GM23338 (cell line): ENCODE data around the gene KIAA1217. TPM values are rescaled to one million over a fixed set of nuclear protein-coding genes. Genes with fewer than 3 reads are reported as not detected.

Experiments
- ATAC-seq: fragments of 200-7000 bp; cut with Tn5 transposase; 3 replicates; pipeline ENCODE4 v1.9.1; 2020
- DNase-seq: peaks from one replicate; pipeline ENCODE4 v3.0.0-alpha.2; 2015; ENCODE audit warnings: low spot score
- H2AFZ ChIP-seq: fragments of 200-600 bp; sonication (generic); 2 replicates; pipeline ENCODE4 v1.8.0; 2016; ENCODE audit warnings: antibody characterized with exemption, mild to moderate bottlenecking, moderate library complexity
- H3F3A ChIP-seq: fragments of 200-600 bp; sonication (generic); replicated peaks from 2 replicates; pipeline ENCODE4 v1.8.0; 2017; ENCODE audit warnings: antibody characterized with exemption, mixed run types, low read depth
- H3K27ac ChIP-seq: fragments of 200-600 bp; sonication (generic); 2 replicates; pipeline ENCODE4 v1.6.1; 2016; ENCODE audit warnings: low read depth
- H3K27me3 ChIP-seq: fragments of 200-600 bp; sonication (generic); 2 replicates; pipeline ENCODE4 v1.8.0; 2016; ENCODE audit warnings: mild to moderate bottlenecking, mixed run types, moderate library complexity; ENCODE audit not compliant: insufficient read depth
- H3K36me3 ChIP-seq: fragments of 200-600 bp; sonication (generic); 2 replicates; pipeline ENCODE4 v1.8.0; 2016; ENCODE audit warnings: mild to moderate bottlenecking; ENCODE audit not compliant: insufficient read depth
- H3K4me1 ChIP-seq: fragments of 200-600 bp; sonication (generic); 2 replicates; pipeline ENCODE4 v1.8.0; 2016; ENCODE audit warnings: mild to moderate bottlenecking, moderate library complexity; ENCODE audit not compliant: insufficient read depth
- H3K4me2 ChIP-seq: fragments of 200-600 bp; sonication (generic); 2 replicates; pipeline ENCODE4 v1.7.1; 2017; ENCODE audit warnings: mixed run types
- H3K4me3 ChIP-seq: fragments of 200-600 bp; sonication (generic); 2 replicates; pipeline ENCODE4 v1.6.1; 2016; ENCODE audit warnings: mixed run types
- H3K79me2 ChIP-seq: fragments of 200-600 bp; sonication (generic); replicated peaks from 2 replicates; pipeline ENCODE4 v1.8.0; 2017; ENCODE audit warnings: mild to moderate bottlenecking; ENCODE audit not compliant: insufficient read depth
- H3K9me2 ChIP-seq: fragments of 200-600 bp; sonication (generic); 2 replicates; pipeline ENCODE4 v1.8.0; 2017; ENCODE audit not compliant: insufficient read depth
- H4K20me1 ChIP-seq: fragments of 200-600 bp; sonication (generic); replicated peaks from 2 replicates; pipeline ENCODE4 v1.8.0; 2017; ENCODE audit warnings: mild to moderate bottlenecking; ENCODE audit not compliant: insufficient read depth
- H3K27ac Mint-ChIP-seq: 2 replicates; pipeline ENCODE4 v1.8.0; 2020; ENCODE audit warnings: inconsistent platforms, mild to moderate bottlenecking, moderate library complexity, mixed read lengths
- H3K27me3 Mint-ChIP-seq: 3 replicates; pipeline ENCODE4 v1.8.0; 2022; ENCODE audit warnings: low read depth, mild to moderate bottlenecking, moderate library complexity, mixed read lengths, inconsistent platforms; ENCODE audit not compliant: insufficient read depth, poor library complexity
- H3K36me3 Mint-ChIP-seq: 3 replicates; pipeline ENCODE4 v1.8.0; 2021; ENCODE audit warnings: low read depth, mild to moderate bottlenecking, inconsistent platforms, moderate library complexity, mixed read lengths
- H3K4me1 Mint-ChIP-seq: 3 replicates; pipeline ENCODE4 v1.8.0; 2020; ENCODE audit warnings: mild to moderate bottlenecking, inconsistent platforms, mixed read lengths
- H3K4me3 Mint-ChIP-seq: 3 replicates; pipeline ENCODE4 v1.8.0; 2021; ENCODE audit warnings: moderate library complexity, mild to moderate bottlenecking, inconsistent platforms, mixed read lengths
- H3K9me3 Mint-ChIP-seq: 3 replicates; pipeline ENCODE4 v1.8.0; 2020; ENCODE audit warnings: moderate library complexity, mild to moderate bottlenecking, inconsistent platforms, mixed read lengths
- CREB1 ChIP-seq: fragments of 250-450 bp; sonication (Bioruptor Pico); IDR thresholded peaks from 2 replicates; pipeline ENCODE4 v1.5.0; 2020; ENCODE audit warnings: low read depth, mild to moderate bottlenecking, moderate library complexity
- CTCF ChIP-seq, 2 experiments: fragments of 200-600 bp in 1 of 2; sonication (generic) in 1 of 2; conservative IDR thresholded peaks; 2 replicates each; pipeline versions ENCODE4 v1.5.1 to v1.6.1; 2016 to 2017; ENCODE audit warnings: antibody characterized with exemption in 2 of 2, low read depth in 2 of 2, mild to moderate bottlenecking in 2 of 2, moderate library complexity in 1 of 2
- EZH2 ChIP-seq: fragments of 200-600 bp; sonication (generic); IDR thresholded peaks from one replicate; pipeline ENCODE4 v1.8.0; 2017; ENCODE audit warnings: antibody characterized with exemption, mild to moderate bottlenecking, low read depth; ENCODE audit not compliant: unreplicated experiment
- EZH2phosphoT487 ChIP-seq: fragments of 200-600 bp; sonication (generic); IDR thresholded peaks from one replicate; pipeline ENCODE4 v1.8.1; 2018; ENCODE audit warnings: antibody characterized with exemption; ENCODE audit not compliant: unreplicated experiment
- JUNB ChIP-seq: IDR thresholded peaks from one replicate; pipeline ENCODE4 v1.6.1; 2016; ENCODE audit warnings: antibody characterized with exemption; ENCODE audit not compliant: unreplicated experiment
- NANOG ChIP-seq: IDR thresholded peaks from 2 replicates; pipeline ENCODE4 v1.6.1; 2016; ENCODE audit warnings: antibody characterized with exemption, borderline replicate concordance
- POLR2AphosphoS5 ChIP-seq: IDR thresholded peaks from 2 replicates; pipeline ENCODE4 v1.6.1; 2016; ENCODE audit warnings: antibody characterized with exemption, low read depth
- STAT1 ChIP-seq: IDR thresholded peaks from one replicate; pipeline ENCODE4 v1.6.1; 2016; ENCODE audit warnings: antibody characterized with exemption; ENCODE audit not compliant: unreplicated experiment
- ZNF114 ChIP-seq: fragments of 250-450 bp; sonication (Bioruptor Pico); IDR thresholded peaks from 2 replicates; pipeline ENCODE4 v1.5.0; 2020; ENCODE audit warnings: mild to moderate bottlenecking, moderate library complexity
- ZNF331 ChIP-seq: fragments of 250-450 bp; sonication (Bioruptor Pico); IDR thresholded peaks from 2 replicates; pipeline ENCODE4 v1.5.0; 2020; ENCODE audit warnings: low read depth, mild to moderate bottlenecking, moderate library complexity
- ZNF462 ChIP-seq: fragments of 250-450 bp; sonication (Bioruptor Pico); IDR thresholded peaks from 2 replicates; pipeline ENCODE4 v1.5.0; 2020; ENCODE audit warnings: mild to moderate bottlenecking, moderate library complexity
- polyA plus RNA-seq: library from polyadenylated mRNA; unstranded; fragments of >200 nt; fragmentation: Nextera tagmentation; extraction: Ambion mirVana; gene quantifications from 2 replicates; pipeline ENCODE4 v1.2.1, GENCODE V29; 2016
- total RNA-seq: library from RNA; depleted of rRNA; stranded (reverse); fragments of >200 nt; shearing (Covaris generic); gene quantifications from 2 replicates; pipeline ENCODE4 v1.2.3, GENCODE V29; 2014

Gene KIAA1217
- total and polyA plus RNA-seq, 2 experiments from 2014 or later = 6.4 to 9.1 TPM

GRCh38 chr10:24418532-24418931 is 209.6 kb downstream of the KIAA1217 start:
- no peaks in the 10 kb centered on the region for H3K36me3 Mint-ChIP-seq
- H3K27ac Mint-ChIP-seq = 0 out of 2 replicates have a peak overlapping the region, but pooled peaks have one; percentile 6
- no peak overlapping the region for H3K4me2 ChIP-seq
- H3K4me1 Mint-ChIP-seq = peaks cover 3% of the 10 kb centered on the region; the same call in 2 of the 3 replicates
- H3K9me2 ChIP-seq = no peaks in the 10 kb centered on the region
- peaks cover 9% of the 10 kb centered on the region; the same call in 1 of the 2 replicates for H3K4me1 ChIP-seq
- TF ChIP-seq CTCF (conservative IDR thresholded peaks at IDR 0.05; ENCODE audit: low read depth in 2 of 2) (peak in 1 of 2 experiments; percentile 54; a peak in 3 of 4 replicates), POLR2AphosphoS5 (no peak), JUNB (no peak), STAT1 (no peak), EZH2 (no peak), CREB1 (CRISPR knock-in tag) (no peak)
- DNase-seq (peak; percentile 24), ATAC-seq (no peak)
- no peak overlapping the region for H3K27ac ChIP-seq
- H3K36me3 ChIP-seq = no peaks in the 10 kb centered on the region
- no peaks in the 10 kb centered on the region for H3F3A ChIP-seq
- no peaks in the 10 kb centered on the region for H3K27me3 Mint-ChIP-seq
- H3K9me3 Mint-ChIP-seq = peaks cover 3% of the 10 kb centered on the region; the same call in 1 of the 3 replicates
- no peak overlapping the region for H3K4me3 Mint-ChIP-seq
- no peaks in the 10 kb centered on the region for H3K79me2 ChIP-seq
- no peak overlapping the region for H2AFZ ChIP-seq
- no peaks in the 10 kb centered on the region for H4K20me1 ChIP-seq
- H3K27me3 ChIP-seq = no peaks in the 10 kb centered on the region
- no peak overlapping the region for H3K4me3 ChIP-seq

GRCh38 chr10:24419066-24419465 is 210.1 kb downstream of the KIAA1217 start:
- Histone ChIP-seq H3K36me3 (no peaks in the 10 kb centered on the region), H2AFZ (no peak overlapping the region), H3K4me2 (no peak overlapping the region), H3F3A (no peaks in the 10 kb centered on the region), H4K20me1 (no peaks in the 10 kb centered on the region), H3K27me3 (no peaks in the 10 kb centered on the region), H3K4me1 (peaks cover 9% of the 10 kb centered on the region; the same call in 1 of the 2 replicates), H3K4me3 (no peak overlapping the region), H3K9me2 (no peaks in the 10 kb centered on the region), H3K27ac (no peak overlapping the region), H3K79me2 (no peaks in the 10 kb centered on the region)
- no peak for TF ChIP-seq ZNF462 (CRISPR knock-in tag)
- TF ChIP-seq ZNF331 = no peak
- no peak for TF ChIP-seq EZH2phosphoT487
- TF ChIP-seq CREB1 (CRISPR knock-in tag) = no peak
- TF ChIP-seq NANOG = no peak
- no peak for TF ChIP-seq ZNF114 (CRISPR knock-in tag)
- no peak for TF ChIP-seq POLR2AphosphoS5
- no peak for TF ChIP-seq JUNB
- no peak for TF ChIP-seq STAT1
- H3K27ac Mint-ChIP-seq = no peak overlapping the region
- DNase-seq (no peak), ATAC-seq (no peak)
- H3K4me1 Mint-ChIP-seq = peaks cover 3% of the 10 kb centered on the region; the same call in 2 of the 3 replicates
- H3K27me3 Mint-ChIP-seq = no peaks in the 10 kb centered on the region
- H3K4me3 Mint-ChIP-seq = no peak overlapping the region
- H3K36me3 Mint-ChIP-seq = no peaks in the 10 kb centered on the region
- H3K9me3 Mint-ChIP-seq = peaks cover 3% of the 10 kb centered on the region; the same call in 1 of the 3 replicates
